ENCODE data around the gene FAM3D.

- TF ChIP-seq, protein P1, sequence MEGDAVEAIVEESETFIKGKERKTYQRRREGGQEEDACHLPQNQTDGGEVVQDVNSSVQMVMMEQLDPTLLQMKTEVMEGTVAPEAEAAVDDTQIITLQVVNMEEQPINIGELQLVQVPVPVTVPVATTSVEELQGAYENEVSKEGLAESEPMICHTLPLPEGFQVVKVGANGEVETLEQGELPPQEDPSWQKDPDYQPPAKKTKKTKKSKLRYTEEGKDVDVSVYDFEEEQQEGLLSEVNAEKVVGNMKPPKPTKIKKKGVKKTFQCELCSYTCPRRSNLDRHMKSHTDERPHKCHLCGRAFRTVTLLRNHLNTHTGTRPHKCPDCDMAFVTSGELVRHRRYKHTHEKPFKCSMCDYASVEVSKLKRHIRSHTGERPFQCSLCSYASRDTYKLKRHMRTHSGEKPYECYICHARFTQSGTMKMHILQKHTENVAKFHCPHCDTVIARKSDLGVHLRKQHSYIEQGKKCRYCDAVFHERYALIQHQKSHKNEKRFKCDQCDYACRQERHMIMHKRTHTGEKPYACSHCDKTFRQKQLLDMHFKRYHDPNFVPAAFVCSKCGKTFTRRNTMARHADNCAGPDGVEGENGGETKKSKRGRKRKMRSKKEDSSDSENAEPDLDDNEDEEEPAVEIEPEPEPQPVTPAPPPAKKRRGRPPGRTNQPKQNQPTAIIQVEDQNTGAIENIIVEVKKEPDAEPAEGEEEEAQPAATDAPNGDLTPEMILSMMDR (optimal IDR thresholded peaks at IDR 0.05 in 1 of 3, IDR thresholded peaks at IDR 0.05 in 1 of 3, conservative IDR thresholded peaks at IDR 0.05 in 1 of 3; ENCODE audit: extremely low read depth in 1 of 3, insufficient read depth in 2 of 3, low read length in 3 of 3) = no peak
- TF ChIP-seq EZH2 (IDR thresholded peaks at IDR 0.05; ENCODE audit: low read length) = no peak
Observed at GRCh38 chr3:58708116-58708791, 41.7 kb upstream of the FAM3D start.

Data from keratinocyte (primary cell).